Stomach (tissue), 19 donors: ENCODE results near the gene OST4. TPM values are rescaled to one million over a fixed set of nuclear protein-coding genes. Genes with fewer than 3 reads are reported as not detected.
"Not testable (repeated sequence)": the region's sequence is repeated elsewhere in the genome, so short reads cannot be mapped to it uniquely, and the experiment has no call there.

Experiments
- DNase-seq, 2 donors: peaks; one replicate each; pipeline versions ENCODE4 v3.0.0 to v3.0.0-alpha.2; 2013 to 2019
- H3K27ac ChIP-seq, 5 donors: fragments of 200-600 bp in 4 of 5; sonication (generic) in 4 of 5; one replicate each; pipeline ENCODE4 v1.5.1; 2013 to 2019; ENCODE audit warnings: mild to moderate bottlenecking in 1 of 5, moderate library complexity in 1 of 5
- H3K27me3 ChIP-seq, 3 donors: fragments of 200-600 bp; sonication (generic); one replicate each; pipeline ENCODE4 v1.5.1; 2017 to 2019; ENCODE audit warnings: mixed run types in 1 of 3
- H3K36me3 ChIP-seq, 4 donors: fragments of 200-600 bp; sonication (generic); 1 replicate in 3 of 4; 2 replicates in 1 of 4; pipeline ENCODE4 v1.5.1; 2016 to 2019
- H3K4me1 ChIP-seq, 4 donors: fragments of 200-600 bp; sonication (generic); one replicate each; pipeline ENCODE4 v1.5.1; 2016 to 2019
- H3K4me3 ChIP-seq, 4 donors: fragments of 200-600 bp; sonication (generic) in 3 of 4; one replicate each; pipeline ENCODE4 v1.5.1; 2016 to 2019; ENCODE audit warnings: mild to moderate bottlenecking in 1 of 4
- H3K9me3 ChIP-seq, 4 donors: fragments of 200-600 bp; sonication (generic); one replicate each; pipeline ENCODE4 v1.5.1; 2016 to 2019
- EP300 ChIP-seq: sonication (generic); formaldehyde crosslinking; IDR thresholded peaks from one replicate; pipeline ENCODE4 v1.6.1; 2017; ENCODE audit warnings: antibody characterized with exemption
- POLR2A ChIP-seq, 4 donors: fragments of 450-650 bp; IDR thresholded peaks; one replicate each; pipeline ENCODE4 v1.6.1; 2016; ENCODE audit warnings: antibody characterized with exemption in 4 of 4, control low read depth in 2 of 4, mild to moderate bottlenecking in 1 of 4, moderate library complexity in 1 of 4
- POLR2AphosphoS5 ChIP-seq, 3 donors: sonication (generic); formaldehyde crosslinking; IDR thresholded peaks; one replicate each; pipeline ENCODE4 v1.6.1; 2016; ENCODE audit warnings: antibody characterized with exemption in 3 of 3
- WGBS, 5 donors: extraction: QIAGEN DNeasy Blood & Tissue Kit in 3 of 5; methylation state at CpG; one replicate each; pipeline versions ENCODE4 v1.1.5 to v1.1.7; 2013 to 2018; 5-methylcytosine and 5-hydroxymethylcytosine counted together
- intact Hi-C: fragments of 100-400 bp; cut with DNase I; formaldehyde crosslinking; loops from one replicate; pipeline ENCODE4 v1.15.1; 2023; ENCODE audit warnings: low total_unique reads
- long read RNA-seq, 10 donors: transcript quantifications; one replicate each; lab custom pipeline, GENCODE V29; 2026
- polyA plus RNA-seq, 3 donors: library from polyadenylated mRNA; stranded (reverse); fragments of 200-250 nt; gene quantifications; one replicate each; pipeline ENCODE4 v1.2.3, GENCODE V29; 2013
- total RNA-seq, 5 donors: library from RNA; depleted of rRNA; stranded (reverse); fragments of >200 nt; gene quantifications; one replicate each; pipeline versions ENCODE4 v1.1.0 to v1.2.3, GENCODE V29; 2014 to 2016
- TF ChIP-seq, protein P1 (sequence below), 7 experiments: fragments of 450-650 bp in 4 of 7; fragments of 200-600 bp in 3 of 7; sonication (generic) in 3 of 7; IDR thresholded peaks; one replicate each; pipeline ENCODE4 v1.5.1; 2016 to 2019; ENCODE audit warnings: antibody characterized with exemption in 7 of 7, control low read depth in 2 of 7, mild to moderate bottlenecking in 1 of 7
- donor health status: healthy with polysubstance abuse.
- donor health status: Bipolar disorder and iron deficiency.
- donor health status: healthy.

Gene OST4
- total RNA-seq, result 100 to 1,000 TPM in 4 of 5 donors, 10 to 100 TPM in 1; 16.8 to 281 (median 134) TPM
- 100 to 1,000 TPM; 421 to 610 (median 506) TPM for polyA plus RNA-seq
- long read RNA-seq, donor 1, transcript OST4-201 (2 exons, 559 nt), result minor isoform, 17 of 128 reads
- long read RNA-seq, donor 1, transcript OST4-203 (3 exons, 561 nt), result major isoform, 111 of 128 reads
- long read RNA-seq, donor 1, partial matches to known transcripts, result 0 of 128 reads
- long read RNA-seq, donor 1, other reads (novel, unspliced or antisense), result 0 of 128 reads
- long read RNA-seq, donor 2, transcript OST4-201 (2 exons, 559 nt), result minor isoform, 22 of 188 reads
- long read RNA-seq, donor 2, transcript OST4-203 (3 exons, 561 nt), result major isoform, 166 of 188 reads
- long read RNA-seq, donor 2, partial matches to known transcripts, result 0 of 188 reads
- long read RNA-seq, donor 2, other reads (novel, unspliced or antisense), result 0 of 188 reads
- long read RNA-seq, donor 3, transcript OST4-203 (3 exons, 561 nt), result major isoform, 149 of 190 reads
- long read RNA-seq, donor 3, transcript OST4-201 (2 exons, 559 nt), result minor isoform, 41 of 190 reads
- long read RNA-seq, donor 3, partial matches to known transcripts, result 0 of 190 reads
- long read RNA-seq, donor 3, other reads (novel, unspliced or antisense), result 0 of 190 reads
- long read RNA-seq, donor 4, transcript OST4-201 (2 exons, 559 nt), result minor isoform, 6 of 35 reads
- long read RNA-seq, donor 4, transcript OST4-203 (3 exons, 561 nt), result major isoform, 29 of 35 reads
- long read RNA-seq, donor 4, partial matches to known transcripts, result 0 of 35 reads
- long read RNA-seq, donor 4, other reads (novel, unspliced or antisense), result 0 of 35 reads
- long read RNA-seq, donor 5, transcript OST4-203 (3 exons, 561 nt), result major isoform, 219 of 257 reads
- long read RNA-seq, donor 5, transcript OST4-201 (2 exons, 559 nt), result minor isoform, 38 of 257 reads
- long read RNA-seq, donor 5, partial matches to known transcripts, result 0 of 257 reads
- long read RNA-seq, donor 5, other reads (novel, unspliced or antisense), result 0 of 257 reads
- long read RNA-seq, donor 6, result 0 reads
- long read RNA-seq, donor 7, transcript OST4-203 (3 exons, 561 nt), result major isoform, 288 of 347 reads
- long read RNA-seq, donor 7, transcript OST4-201 (2 exons, 559 nt), result minor isoform, 59 of 347 reads
- long read RNA-seq, donor 7, partial matches to known transcripts, result 0 of 347 reads
- long read RNA-seq, donor 7, other reads (novel, unspliced or antisense), result 0 of 347 reads
- long read RNA-seq, donor 8, transcript OST4-203 (3 exons, 561 nt), result major isoform, 272 of 358 reads
- long read RNA-seq, donor 8, transcript OST4-201 (2 exons, 559 nt), result minor isoform, 86 of 358 reads
- long read RNA-seq, donor 8, partial matches to known transcripts, result 0 of 358 reads
- long read RNA-seq, donor 8, other reads (novel, unspliced or antisense), result 0 of 358 reads
- long read RNA-seq, donor 9, transcript OST4-201 (2 exons, 559 nt), result minor isoform, 70 of 363 reads
- long read RNA-seq, donor 9, transcript OST4-203 (3 exons, 561 nt), result major isoform, 286 of 363 reads
- long read RNA-seq, donor 9, partial matches to known transcripts, result 7 of 363 reads
- long read RNA-seq, donor 9, other reads (novel, unspliced or antisense), result 0 of 363 reads
- long read RNA-seq, donor 10, transcript OST4-203 (3 exons, 561 nt), result major isoform, 107 of 129 reads
- long read RNA-seq, donor 10, transcript OST4-201 (2 exons, 559 nt), result minor isoform, 22 of 129 reads
- long read RNA-seq, donor 10, partial matches to known transcripts, result 0 of 129 reads
- long read RNA-seq, donor 10, other reads (novel, unspliced or antisense), result 0 of 129 reads

DNA sequence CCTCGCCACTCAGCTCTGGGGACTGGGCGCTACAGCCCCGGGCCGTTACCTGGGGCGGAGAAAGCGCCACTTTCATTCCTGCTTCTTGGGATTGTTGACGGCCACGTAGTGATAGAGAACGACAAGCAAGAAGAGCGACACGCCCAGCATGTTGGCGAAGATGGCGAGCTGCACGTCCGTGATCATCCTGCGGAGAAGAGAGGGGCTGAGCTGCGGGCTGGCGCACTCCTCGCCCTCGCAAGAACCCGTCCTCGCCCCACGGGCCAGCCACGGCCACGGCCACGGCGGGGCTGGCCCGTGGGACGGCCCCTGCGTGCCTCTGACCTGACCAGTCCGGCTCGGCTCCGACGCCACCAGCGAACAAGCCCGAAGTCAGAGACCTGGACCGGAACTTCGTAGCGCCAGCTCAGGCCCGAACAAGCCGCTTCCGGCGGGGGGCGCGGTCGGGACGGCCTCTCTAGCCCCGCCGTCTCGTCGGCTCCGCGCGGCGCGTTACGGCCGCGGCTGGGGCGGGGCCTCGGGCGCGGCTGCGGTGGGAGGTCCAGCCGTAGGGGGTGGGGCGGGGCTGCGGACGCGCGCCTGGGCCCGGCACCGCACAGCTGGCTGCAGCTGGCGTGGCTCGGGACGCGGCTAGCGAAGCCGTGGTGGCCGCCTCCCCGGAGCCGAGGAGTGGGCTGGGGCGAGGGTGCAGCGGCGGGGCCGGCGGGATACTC lies at the start of gene OST4:
Gene OST4 (minus strand): TSS at position 378 of the 713 bp plus-strand sequence.
- Histone ChIP-seq H3K4me3 (peak within 1 kb of the TSS; percentile 72 to 90 (median 77)), H3K27me3 (no peaks in the 10 kb centered on the region), H3K9me3 (no peaks in the 10 kb centered on the region), H3K27ac (peak within 1 kb of the TSS; percentile 83 to 94 (median 92)), H3K4me1 (peaks cover 30 to 83% (median 71%) of the 10 kb centered on the region in 4 donors), H3K36me3 (peaks cover under 1 to 37% (median 34%) of the 10 kb centered on the region in 4 donors)
- WGBS, 5 donors, result 0 to 1% (median 0%) methylated on average over 19 to 86 of the region's 86 CpGs
- TF ChIP-seq POLR2AphosphoS5 (IDR thresholded peaks at IDR 0.05) (peak; percentile 72 to 92 (median 92)), POLR2A (IDR thresholded peaks at IDR 0.05) (no peak), EP300 (no peak)
- TF ChIP-seq, protein P1, sequence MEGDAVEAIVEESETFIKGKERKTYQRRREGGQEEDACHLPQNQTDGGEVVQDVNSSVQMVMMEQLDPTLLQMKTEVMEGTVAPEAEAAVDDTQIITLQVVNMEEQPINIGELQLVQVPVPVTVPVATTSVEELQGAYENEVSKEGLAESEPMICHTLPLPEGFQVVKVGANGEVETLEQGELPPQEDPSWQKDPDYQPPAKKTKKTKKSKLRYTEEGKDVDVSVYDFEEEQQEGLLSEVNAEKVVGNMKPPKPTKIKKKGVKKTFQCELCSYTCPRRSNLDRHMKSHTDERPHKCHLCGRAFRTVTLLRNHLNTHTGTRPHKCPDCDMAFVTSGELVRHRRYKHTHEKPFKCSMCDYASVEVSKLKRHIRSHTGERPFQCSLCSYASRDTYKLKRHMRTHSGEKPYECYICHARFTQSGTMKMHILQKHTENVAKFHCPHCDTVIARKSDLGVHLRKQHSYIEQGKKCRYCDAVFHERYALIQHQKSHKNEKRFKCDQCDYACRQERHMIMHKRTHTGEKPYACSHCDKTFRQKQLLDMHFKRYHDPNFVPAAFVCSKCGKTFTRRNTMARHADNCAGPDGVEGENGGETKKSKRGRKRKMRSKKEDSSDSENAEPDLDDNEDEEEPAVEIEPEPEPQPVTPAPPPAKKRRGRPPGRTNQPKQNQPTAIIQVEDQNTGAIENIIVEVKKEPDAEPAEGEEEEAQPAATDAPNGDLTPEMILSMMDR (IDR thresholded peaks at IDR 0.05), result peak in 1 of 7 experiments; percentile 24
- intact Hi-C loops, result no loop called here
- peak; percentile 96 to 98 for DNase-seq

DNA sequence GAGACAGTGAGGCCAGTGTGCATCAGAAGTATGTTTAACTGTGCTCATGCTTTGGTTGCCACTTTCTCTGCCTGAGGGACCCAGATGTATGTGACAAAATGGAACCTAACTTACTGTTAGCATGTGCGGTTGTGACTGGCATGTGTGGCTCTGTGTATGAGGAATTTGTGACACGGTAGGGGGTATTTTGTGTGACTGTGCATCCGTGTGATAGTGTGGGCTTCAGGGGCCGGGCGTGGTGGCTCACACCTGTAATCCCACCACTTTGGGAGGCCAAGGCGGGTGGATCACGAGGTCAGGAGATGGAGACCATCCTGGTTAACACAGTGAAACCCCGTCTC lies 47.8 kb upstream of the OST4 start:
- not testable (repeated sequence) for H3K9me3 ChIP-seq, DNase-seq
- H3K4me3 ChIP-seq, result peak overlapping the region; percentile 44 to 58 (median 50)

DNA sequence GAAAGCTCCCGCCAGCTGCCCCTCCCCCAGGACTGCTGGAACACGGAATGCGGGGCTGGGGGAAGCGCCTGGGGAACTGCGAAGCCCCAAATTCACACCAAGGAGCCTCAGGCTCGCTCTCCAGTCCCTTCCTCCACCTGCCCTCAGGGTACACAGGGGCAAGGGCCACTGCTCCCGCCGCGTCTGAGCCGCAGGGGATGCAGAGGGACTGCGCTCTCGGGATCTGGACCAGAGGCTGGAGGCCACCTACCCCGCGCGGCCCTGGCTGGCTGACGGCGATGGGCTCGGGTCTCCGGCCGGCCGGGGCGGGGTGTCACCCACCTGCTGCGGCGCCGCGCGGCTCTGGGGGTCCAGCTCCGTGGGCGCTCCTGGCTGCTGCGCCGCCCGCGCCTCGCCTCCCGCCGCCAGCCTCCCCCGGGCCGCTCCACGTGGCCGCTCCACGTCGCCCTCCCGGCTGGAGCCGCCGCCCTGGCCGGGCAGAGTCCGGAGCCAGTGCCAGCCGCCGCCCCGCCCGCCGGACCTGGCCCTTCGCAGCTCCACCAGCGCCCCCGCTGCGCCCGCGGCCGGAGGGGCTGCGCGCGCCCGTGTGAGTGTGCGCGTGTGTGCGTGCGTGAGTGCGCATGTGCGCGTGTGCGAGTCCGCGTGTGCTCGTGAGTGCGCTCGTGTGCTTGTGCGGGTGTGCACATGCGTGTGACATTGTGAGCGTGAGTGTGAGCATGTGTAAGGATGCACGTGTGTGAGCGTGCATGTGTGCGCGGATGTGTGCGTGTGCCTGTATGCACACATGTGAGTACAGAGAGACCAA lies 47.3 kb upstream of the OST4 start, which contains the start of gene CGREF1:
Gene CGREF1 (minus strand): TSS at position 604 of the 805 bp plus-strand sequence. CDS start 14,762 bp downstream, outside the sequence.
- 2 to 13% (median 4%) methylated on average over 11 to 84 of the region's 84 CpGs for WGBS, 5 donors
- DNase-seq, result peak; percentile 45 to 68

More for the DNA sequence above, 47.8 kb upstream of the OST4 start:
- H3K36me3 ChIP-seq, intact Hi-C loops, H3K27ac ChIP-seq: not testable (repeated sequence)
- WGBS, 5 donors, result 71 to 82% (median 80%) methylated on average over 8 of the region's 8 CpGs
- peaks cover 10 to 39% (median 24%) of the 10 kb centered on the region in 3 donors for H3K27me3 ChIP-seq
- peaks cover 17 to 33% (median 28%) of the 10 kb centered on the region in 4 donors for H3K4me1 ChIP-seq

More for the DNA sequence above, 47.3 kb upstream of the OST4 start, which contains the start of gene CGREF1:
- H3K4me1 ChIP-seq, result peaks cover 13 to 28% (median 23%) of the 10 kb centered on the region in 4 donors
- H3K9me3 ChIP-seq, result no peaks in the 10 kb centered on the region
- TF ChIP-seq POLR2AphosphoS5 (IDR thresholded peaks at IDR 0.05) (no peak), POLR2A (IDR thresholded peaks at IDR 0.05) (no peak), EP300 (no peak)
- TF ChIP-seq, protein P1 (IDR thresholded peaks at IDR 0.05), result no peak
- H3K36me3 ChIP-seq, result no peaks in the 10 kb centered on the region
- H3K27ac ChIP-seq, result no peak within 1 kb of the TSS
- H3K27me3 ChIP-seq, result peaks cover 10 to 39% (median 24%) of the 10 kb centered on the region in 3 donors
- intact Hi-C loops, result no loop called here
- peak within 1 kb of the TSS; percentile 44 to 58 (median 50) for H3K4me3 ChIP-seq
